DND-41 (cell line): ENCODE results near the gene FSTL1.
A peak's percentile ranks its signal among the peaks of the same experiment; 100 is the strongest.
"Not testable (repeated sequence)": the region's sequence is repeated elsewhere in the genome, so short reads cannot be mapped to it uniquely, and the experiment has no call there.

Experiments
- ATAC-seq: fragments of 200-7000 bp; cut with Tn5 transposase; 3 replicates; pipeline ENCODE4 v1.9.1; 2021; ENCODE audit warnings: low read depth; ENCODE audit not compliant: insufficient read depth
- DNase-seq: peaks from one replicate; pipeline ENCODE4 v3.0.0-alpha.2; 2020
- H2AFZ ChIP-seq: 2 replicates; pipeline ENCODE4 v1.6.0; 2012; ENCODE audit warnings: low read depth, low read length
- H3K27ac ChIP-seq: 2 replicates; pipeline ENCODE4 v1.5.1; 2012; ENCODE audit warnings: low read length, inconsistent platforms
- H3K27me3 ChIP-seq: fragments of 200-600 bp; sonication (generic); 2 replicates; pipeline ENCODE4 v1.6.0; 2012; ENCODE audit warnings: low read length, mild to moderate bottlenecking, inconsistent platforms; ENCODE audit not compliant: insufficient read depth, poor library complexity
- H3K36me3 ChIP-seq: 2 replicates; pipeline ENCODE4 v1.5.1; 2012; ENCODE audit warnings: low read length, inconsistent platforms; ENCODE audit not compliant: insufficient read depth
- H3K4me1 ChIP-seq: 2 replicates; pipeline ENCODE4 v1.5.1; 2012; ENCODE audit warnings: mild to moderate bottlenecking, low read length; ENCODE audit not compliant: insufficient read depth
- H3K4me2 ChIP-seq: 2 replicates; pipeline ENCODE4 v1.6.0; 2012; ENCODE audit warnings: mild to moderate bottlenecking, moderate library complexity, low read length, inconsistent platforms; ENCODE audit not compliant: insufficient read depth
- H3K4me3 ChIP-seq, 2 experiments: fragments of 200-600 bp in 1 of 2; shearing (Covaris generic) in 1 of 2; 2 replicates each; pipeline ENCODE4 v1.5.1; 2012 to 2016; ENCODE audit warnings: inconsistent platforms in 2 of 2, low read length in 2 of 2, mild to moderate bottlenecking in 2 of 2, low read depth in 1 of 2, moderate library complexity in 1 of 2
- H3K79me2 ChIP-seq: 2 replicates; pipeline ENCODE4 v1.6.0; 2012; ENCODE audit warnings: low read length, inconsistent platforms; ENCODE audit not compliant: insufficient read depth
- H3K9ac ChIP-seq: 2 replicates; pipeline ENCODE4 v1.6.0; 2012; ENCODE audit warnings: low read depth, mild to moderate bottlenecking, inconsistent platforms, low read length, moderate library complexity
- H3K9me3 ChIP-seq: 2 replicates; pipeline ENCODE4 v1.5.1; 2012; ENCODE audit warnings: low read length, moderate library complexity, mild to moderate bottlenecking, inconsistent platforms; ENCODE audit not compliant: insufficient read depth, severe bottlenecking
- H4K20me1 ChIP-seq: 2 replicates; pipeline ENCODE4 v1.6.0; 2012; ENCODE audit warnings: low read length; ENCODE audit not compliant: insufficient read depth
- CTCF ChIP-seq: IDR thresholded peaks from 2 replicates; pipeline ENCODE4 v1.5.1; 2012; ENCODE audit warnings: borderline replicate concordance, low read length, moderate library complexity, mild to moderate bottlenecking; ENCODE audit not compliant: poor library complexity, severe bottlenecking; ENCODE audit errors: extremely low read depth
- EZH2 ChIP-seq: IDR thresholded peaks from 3 replicates; pipeline ENCODE4 v1.6.1; 2012; ENCODE audit warnings: borderline replicate concordance, low read depth, mild to moderate bottlenecking, moderate library complexity, low read length, inconsistent platforms; ENCODE audit not compliant: severe bottlenecking

FSTL1 gene

GRCh38 chr3:120393243-120393642 lies 57.5 kb downstream of the FSTL1 start:
- Histone ChIP-seq H2AFZ (no peak overlapping the region), H3K27ac (no peak overlapping the region), H3K27me3 (no peaks in the 10 kb centered on the region), H3K4me2 (no peak overlapping the region), H3K4me1 (no peaks in the 10 kb centered on the region), H3K4me3 (no peak overlapping the region), H3K79me2 (no peaks in the 10 kb centered on the region), H3K36me3 (no peaks in the 10 kb centered on the region), H3K9ac (no peak overlapping the region), H4K20me1 (no peaks in the 10 kb centered on the region), H3K9me3 (no peaks in the 10 kb centered on the region)
- TF ChIP-seq EZH2, result no peak
- no peak for TF ChIP-seq CTCF
- ATAC-seq, result no peak
- DNase-seq, result no peak

GRCh38 chr3:120382941-120383447 lies 67.8 kb downstream of the FSTL1 start:
- H4K20me1 ChIP-seq, result no peaks in the 10 kb centered on the region
- peak; percentile 52; the same call in 2 of the 3 replicates for ATAC-seq
- H3K79me2 ChIP-seq, result no peaks in the 10 kb centered on the region
- no peak overlapping the region for H2AFZ ChIP-seq
- H3K27me3 ChIP-seq, result peaks cover 3% of the 10 kb centered on the region
- no peak overlapping the region for H3K9ac ChIP-seq
- no peaks in the 10 kb centered on the region for H3K9me3 ChIP-seq
- H3K27ac ChIP-seq, result no peak overlapping the region
- H3K36me3 ChIP-seq, result no peaks in the 10 kb centered on the region
- no peak overlapping the region for H3K4me2 ChIP-seq
- H3K4me3 ChIP-seq, result no peak overlapping the region
- TF ChIP-seq EZH2 (no peak), CTCF (no peak)
- no peak for DNase-seq
- no peaks in the 10 kb centered on the region for H3K4me1 ChIP-seq

- no peak overlapping the region for H3K27ac ChIP-seq
- DNase-seq, result no peak
- no peaks in the 10 kb centered on the region for H3K9me3 ChIP-seq
- H3K4me2 ChIP-seq, result no peak overlapping the region
- no peaks in the 10 kb centered on the region for H3K79me2 ChIP-seq
- H4K20me1 ChIP-seq, result no peaks in the 10 kb centered on the region
- TF ChIP-seq CTCF (no peak), EZH2 (no peak)
- peaks cover 3% of the 10 kb centered on the region for H3K27me3 ChIP-seq
- no peak for ATAC-seq
- no peak overlapping the region for H3K9ac ChIP-seq
- no peaks in the 10 kb centered on the region for H3K4me1 ChIP-seq
- no peak overlapping the region for H2AFZ ChIP-seq
- no peaks in the 10 kb centered on the region for H3K36me3 ChIP-seq
- no peak overlapping the region for H3K4me3 ChIP-seq
These were observed 69.3 kb downstream of the FSTL1 start for GRCh38 chr3:120381503-120381902.

GRCh38 chr3:120377948-120378347 lies 72.8 kb downstream of the FSTL1 start:
- not testable (repeated sequence) for H3K4me2 ChIP-seq, H3K4me3 ChIP-seq, DNase-seq, H3K9me3 ChIP-seq, H3K27ac ChIP-seq, ATAC-seq, H4K20me1 ChIP-seq, H3K9ac ChIP-seq, H3K4me1 ChIP-seq, H3K27me3 ChIP-seq, H3K79me2 ChIP-seq, H2AFZ ChIP-seq, H3K36me3 ChIP-seq
